ENCODE measurements around the gene SLC13A3. TPM values are rescaled to one million over a fixed set of nuclear protein-coding genes. Genes with fewer than 3 reads are reported as not detected.

Gene SLC13A3
- total RNA-seq, 4 donors from 2014 or later: 0.20 to 2.8 (median 1.1) TPM

DNA sequence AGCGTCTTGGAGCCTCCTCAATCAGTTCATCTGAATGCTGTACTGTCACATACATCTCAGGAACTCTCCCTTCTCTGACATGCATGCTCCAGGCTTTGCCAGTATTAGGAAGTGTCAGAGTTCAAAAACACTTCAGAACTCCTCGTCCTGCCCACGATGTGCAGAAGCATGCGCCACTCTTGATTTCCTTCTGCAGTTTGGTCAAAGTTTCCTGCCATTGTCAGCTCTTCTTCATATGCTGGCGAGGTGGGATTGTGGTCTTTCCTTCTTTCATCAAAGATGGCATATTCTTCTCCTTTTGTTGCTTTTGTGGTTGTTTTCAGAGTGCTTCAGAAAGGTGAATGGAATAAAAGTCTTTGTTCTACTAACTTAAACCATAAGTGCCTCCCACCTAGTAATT is 21.0 kb downstream of the SLC13A3 start:
- H3K4me1 ChIP-seq: no peaks in the 10 kb centered on the region
- intact Hi-C loops (cut with DNase I; ENCODE audit: low total_unique reads): no loop called here
- no peak overlapping the region for H3K4me3 ChIP-seq
- no peaks in the 10 kb centered on the region for H3K36me3 ChIP-seq
- H3K9me3 ChIP-seq: no peaks in the 10 kb centered on the region
- ATAC-seq (no peak), DNase-seq (no peak)
- in situ Hi-C loops (cut with MboI; ENCODE audit: low sequenced_read_pairs in 4 of 4): no loop called here
- no peak for TF ChIP-seq POLR2A (IDR thresholded peaks at IDR 0.05)
- TF ChIP-seq, protein P1, sequence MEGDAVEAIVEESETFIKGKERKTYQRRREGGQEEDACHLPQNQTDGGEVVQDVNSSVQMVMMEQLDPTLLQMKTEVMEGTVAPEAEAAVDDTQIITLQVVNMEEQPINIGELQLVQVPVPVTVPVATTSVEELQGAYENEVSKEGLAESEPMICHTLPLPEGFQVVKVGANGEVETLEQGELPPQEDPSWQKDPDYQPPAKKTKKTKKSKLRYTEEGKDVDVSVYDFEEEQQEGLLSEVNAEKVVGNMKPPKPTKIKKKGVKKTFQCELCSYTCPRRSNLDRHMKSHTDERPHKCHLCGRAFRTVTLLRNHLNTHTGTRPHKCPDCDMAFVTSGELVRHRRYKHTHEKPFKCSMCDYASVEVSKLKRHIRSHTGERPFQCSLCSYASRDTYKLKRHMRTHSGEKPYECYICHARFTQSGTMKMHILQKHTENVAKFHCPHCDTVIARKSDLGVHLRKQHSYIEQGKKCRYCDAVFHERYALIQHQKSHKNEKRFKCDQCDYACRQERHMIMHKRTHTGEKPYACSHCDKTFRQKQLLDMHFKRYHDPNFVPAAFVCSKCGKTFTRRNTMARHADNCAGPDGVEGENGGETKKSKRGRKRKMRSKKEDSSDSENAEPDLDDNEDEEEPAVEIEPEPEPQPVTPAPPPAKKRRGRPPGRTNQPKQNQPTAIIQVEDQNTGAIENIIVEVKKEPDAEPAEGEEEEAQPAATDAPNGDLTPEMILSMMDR (IDR thresholded peaks at IDR 0.05 in 4 of 5, conservative IDR thresholded peaks at IDR 0.05 in 1 of 5): no peak
- H3K27me3 ChIP-seq: no peaks in the 10 kb centered on the region
- no peak overlapping the region for H3K27ac ChIP-seq

- no peak for DNase-seq
- in situ Hi-C loops (cut with MboI; ENCODE audit: low sequenced_read_pairs in 4 of 4) (no loop called here), intact Hi-C loops (cut with DNase I; ENCODE audit: low total_unique reads) (no loop called here)
- no peak overlapping the region for H3K27ac ChIP-seq
- ATAC-seq: no peak
- H3K4me3 ChIP-seq: no peak overlapping the region
- H3K36me3 ChIP-seq: no peaks in the 10 kb centered on the region
- TF ChIP-seq, protein P1 (IDR thresholded peaks at IDR 0.05 in 4 of 5, conservative IDR thresholded peaks at IDR 0.05 in 1 of 5): no peak
- no peak for TF ChIP-seq POLR2A (IDR thresholded peaks at IDR 0.05)
- H3K27me3 ChIP-seq: no peaks in the 10 kb centered on the region
- no peaks in the 10 kb centered on the region for H3K9me3 ChIP-seq
- H3K4me1 ChIP-seq: no peaks in the 10 kb centered on the region
Measured at GRCh38 chr20:46629341-46629740, 21.9 kb downstream of the SLC13A3 start.

GRCh38 chr20:46627234-46627633 is 24.0 kb downstream of the SLC13A3 start:
- DNase-seq: no peak
- no peak for ATAC-seq
- intact Hi-C loops (cut with DNase I; ENCODE audit: low total_unique reads): no loop called here
- in situ Hi-C loops (cut with MboI; ENCODE audit: low sequenced_read_pairs in 4 of 4): no loop called here
- no peaks in the 10 kb centered on the region for H3K36me3 ChIP-seq
- no peak overlapping the region for H3K4me3 ChIP-seq
- H3K27me3 ChIP-seq: no peaks in the 10 kb centered on the region
- no peaks in the 10 kb centered on the region for H3K9me3 ChIP-seq
- no peaks in the 10 kb centered on the region for H3K4me1 ChIP-seq
- TF ChIP-seq POLR2A (IDR thresholded peaks at IDR 0.05): no peak
- TF ChIP-seq, protein P1 (IDR thresholded peaks at IDR 0.05 in 4 of 5, conservative IDR thresholded peaks at IDR 0.05 in 1 of 5): no peak
- H3K27ac ChIP-seq: no peak overlapping the region

- in situ Hi-C loops (cut with MboI; ENCODE audit: low sequenced_read_pairs in 4 of 4): no loop called here
- no peaks in the 10 kb centered on the region for H3K4me1 ChIP-seq
- intact Hi-C loops (cut with DNase I; ENCODE audit: low total_unique reads): no loop called here
- H3K27me3 ChIP-seq: no peaks in the 10 kb centered on the region
- H3K9me3 ChIP-seq: no peaks in the 10 kb centered on the region
- no peak for ATAC-seq
- no peak overlapping the region for H3K4me3 ChIP-seq
- no peak for DNase-seq
- H3K27ac ChIP-seq: no peak overlapping the region
- TF ChIP-seq POLR2A (IDR thresholded peaks at IDR 0.05): no peak
- TF ChIP-seq, protein P1 (IDR thresholded peaks at IDR 0.05 in 4 of 5, conservative IDR thresholded peaks at IDR 0.05 in 1 of 5): no peak
- no peaks in the 10 kb centered on the region for H3K36me3 ChIP-seq
Measured at GRCh38 chr20:46626758-46627157, 24.5 kb downstream of the SLC13A3 start.

GRCh38 chr20:46625875-46626373 is 25.3 kb downstream of the SLC13A3 start:
- in situ Hi-C loops (cut with MboI; ENCODE audit: low sequenced_read_pairs in 4 of 4): no loop called here

More at GRCh38 chr20:46625875-46626373, 25.3 kb downstream of the SLC13A3 start:
- H3K4me3 ChIP-seq: no peak overlapping the region
- intact Hi-C loops (cut with DNase I; ENCODE audit: low total_unique reads): no loop called here
- DNase-seq (no peak), ATAC-seq (no peak)
- TF ChIP-seq POLR2A (IDR thresholded peaks at IDR 0.05): no peak
- TF ChIP-seq, protein P1 (IDR thresholded peaks at IDR 0.05 in 4 of 5, conservative IDR thresholded peaks at IDR 0.05 in 1 of 5): no peak
- H3K27me3 ChIP-seq: no peaks in the 10 kb centered on the region
- no peaks in the 10 kb centered on the region for H3K36me3 ChIP-seq
- no peaks in the 10 kb centered on the region for H3K9me3 ChIP-seq
- H3K27ac ChIP-seq: no peak overlapping the region
- no peaks in the 10 kb centered on the region for H3K4me1 ChIP-seq

Data from gastrocnemius medialis (tissue), 4 donors.